ENCODE data around the gene NAA60.

NAA60 gene

DNA sequence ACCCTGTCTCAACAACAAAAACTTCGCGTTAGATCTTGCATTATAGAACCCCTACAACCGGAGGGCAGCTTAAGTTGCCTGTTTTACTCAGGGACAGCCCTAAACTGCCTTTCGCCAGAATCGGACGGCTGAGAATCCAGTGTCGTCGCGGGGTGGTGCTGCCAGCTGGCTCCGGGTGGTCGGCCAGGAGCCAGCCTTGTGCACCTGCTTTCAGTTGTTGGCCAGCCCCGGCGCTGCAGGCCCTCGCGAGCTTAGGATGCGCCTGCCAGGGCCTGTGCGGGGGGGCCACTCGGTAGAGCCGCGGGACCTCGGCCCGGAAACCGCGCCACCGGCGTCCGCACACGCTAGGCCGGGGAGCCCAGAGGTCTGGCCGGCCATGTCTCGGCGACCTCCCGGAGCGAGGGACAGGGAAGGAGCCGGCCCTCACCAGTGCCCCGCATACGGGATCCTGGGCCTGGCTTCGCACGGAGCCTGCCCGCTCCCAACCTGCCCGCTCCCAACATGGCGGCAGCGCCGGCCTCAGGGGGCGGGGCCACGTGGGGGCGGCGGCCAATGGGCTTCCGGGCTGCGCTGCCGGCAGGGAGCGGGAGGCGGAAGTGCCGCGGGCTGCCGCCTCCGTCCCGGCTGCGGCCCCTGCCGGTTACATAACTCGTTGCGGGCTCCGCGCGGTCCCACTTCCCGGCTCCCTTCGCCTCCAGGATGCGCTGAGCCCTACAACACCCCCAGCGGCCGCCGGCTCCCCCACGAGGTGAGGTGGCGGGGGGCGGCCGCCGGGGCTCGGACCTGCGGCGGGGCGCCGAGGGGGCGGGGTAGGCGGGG, 14.2 kb downstream of the NAA60 start:
- Mint-ChIP-seq H3K4me3 (peak overlapping the region; percentile 81), H3K9me3 (no peaks in the 10 kb centered on the region), H3K27me3 (ENCODE audit: low read depth) (no peaks in the 10 kb centered on the region), H3K4me1 (ENCODE audit: low read depth) (peaks cover 39% of the 10 kb centered on the region), H3K36me3 (ENCODE audit: low read depth) (peaks cover 9% of the 10 kb centered on the region), H3K27ac (peak overlapping the region; percentile 84)
- peak; percentile 89 for DNase-seq (ENCODE audit: low spot score)

DNA sequence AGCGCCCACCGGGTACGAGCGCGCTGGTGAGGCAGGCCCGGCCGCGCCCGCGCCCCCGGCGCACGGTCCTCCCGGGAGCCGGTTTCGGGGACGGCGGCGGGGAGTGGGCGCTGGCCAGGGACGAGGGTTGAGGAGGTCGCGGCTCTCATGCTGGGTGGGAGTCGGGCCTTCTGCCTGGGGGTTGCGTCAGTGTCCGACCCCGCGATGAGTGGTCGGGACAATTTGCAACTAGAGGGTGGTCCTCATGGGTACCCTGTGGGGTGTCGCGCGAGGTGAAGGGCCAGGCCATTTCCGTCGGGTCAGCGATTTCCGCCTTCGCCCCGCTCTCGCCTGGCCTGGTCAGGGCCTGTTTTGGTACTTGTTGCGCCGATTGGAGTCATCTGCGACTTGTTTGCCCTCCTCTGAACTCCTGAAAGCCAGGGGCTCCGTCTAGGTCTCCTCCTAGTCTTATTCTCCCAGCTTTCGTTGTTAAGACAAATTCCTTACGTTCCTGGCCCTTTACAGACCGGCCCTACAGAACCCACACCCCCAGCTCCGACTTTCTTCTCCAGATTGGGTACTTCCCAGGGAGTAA, 14.9 kb downstream of the NAA60 start:
- Mint-ChIP-seq H3K36me3 (ENCODE audit: low read depth) (peaks cover 9% of the 10 kb centered on the region), H3K27ac (peak overlapping the region; percentile 74), H3K9me3 (no peaks in the 10 kb centered on the region), H3K4me3 (peak overlapping the region; percentile 74), H3K4me1 (ENCODE audit: low read depth) (peaks cover 39% of the 10 kb centered on the region), H3K27me3 (ENCODE audit: low read depth) (no peaks in the 10 kb centered on the region)
- no peak for DNase-seq (ENCODE audit: low spot score)

DNA sequence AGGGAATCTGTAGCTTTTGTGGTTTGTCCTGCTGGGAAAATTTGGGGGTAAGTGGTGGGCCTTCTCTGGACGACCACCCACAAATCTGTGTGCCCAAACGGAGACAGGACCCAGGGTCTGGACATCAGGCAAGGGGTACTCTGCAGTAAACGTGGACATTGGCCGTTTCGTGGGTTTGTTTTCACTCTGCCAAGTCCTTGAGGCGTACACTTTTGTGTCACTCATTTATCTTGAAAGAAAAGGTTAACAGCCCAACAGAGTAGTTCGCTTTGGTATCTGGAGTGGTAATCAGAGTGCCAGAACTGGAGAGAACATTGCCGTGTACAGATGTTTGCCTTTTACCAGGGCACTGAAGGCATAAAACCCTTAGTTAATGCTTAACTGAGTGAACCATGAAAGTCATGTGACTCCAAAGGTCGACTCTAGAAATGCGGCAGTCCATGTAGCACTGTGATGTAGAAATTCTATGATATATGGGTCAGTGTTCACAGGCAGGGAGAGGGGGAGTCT, 15.4 kb downstream of the NAA60 start:
- Mint-ChIP-seq H3K4me1 (ENCODE audit: low read depth) (peaks cover 39% of the 10 kb centered on the region), H3K9me3 (no peaks in the 10 kb centered on the region), H3K36me3 (ENCODE audit: low read depth) (peaks cover 9% of the 10 kb centered on the region), H3K4me3 (peak overlapping the region; percentile 74), H3K27ac (peak overlapping the region; percentile 74), H3K27me3 (ENCODE audit: low read depth) (no peaks in the 10 kb centered on the region)
- no peak for DNase-seq (ENCODE audit: low spot score)

DNA sequence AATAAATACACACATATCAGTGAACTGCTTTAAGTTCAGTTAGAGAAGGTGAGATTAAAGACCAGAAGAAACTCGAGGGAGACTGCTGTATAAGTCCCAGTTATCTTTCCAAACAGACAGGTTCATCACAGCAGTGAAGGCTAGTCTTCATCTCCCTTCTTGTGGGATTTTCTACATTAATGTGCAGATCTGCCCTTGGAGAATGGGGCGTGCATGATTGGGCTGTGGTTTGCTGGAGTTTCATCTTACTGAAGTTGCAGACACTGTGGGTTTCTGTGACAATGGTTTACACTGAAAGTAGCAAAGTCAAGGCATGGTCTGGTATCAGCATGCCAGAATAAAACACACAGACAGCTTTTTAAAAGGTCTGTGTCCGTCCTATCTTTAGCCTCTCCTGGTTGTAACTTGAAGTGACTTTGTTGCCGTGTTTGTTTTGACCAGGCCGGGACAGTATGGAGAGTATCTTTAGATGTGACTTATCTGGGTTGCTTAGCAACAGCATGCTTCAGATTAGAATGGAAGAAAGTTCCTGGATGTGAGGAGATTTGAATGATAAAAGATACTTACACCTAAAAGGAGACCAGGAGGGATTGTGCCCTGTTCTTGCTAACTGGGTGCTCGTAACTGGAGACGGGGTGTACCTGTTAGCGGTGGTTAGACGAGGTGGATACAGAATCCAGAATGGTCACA, 16.1 kb downstream of the NAA60 start:
- Mint-ChIP-seq H3K4me3 (peak overlapping the region; percentile 74), H3K4me1 (ENCODE audit: low read depth) (peaks cover 43% of the 10 kb centered on the region), H3K9me3 (no peaks in the 10 kb centered on the region), H3K36me3 (ENCODE audit: low read depth) (peaks cover 11% of the 10 kb centered on the region), H3K27me3 (ENCODE audit: low read depth) (no peaks in the 10 kb centered on the region), H3K27ac (peak overlapping the region; percentile 74)
- DNase-seq (ENCODE audit: low spot score) = peak; percentile 40

DNA sequence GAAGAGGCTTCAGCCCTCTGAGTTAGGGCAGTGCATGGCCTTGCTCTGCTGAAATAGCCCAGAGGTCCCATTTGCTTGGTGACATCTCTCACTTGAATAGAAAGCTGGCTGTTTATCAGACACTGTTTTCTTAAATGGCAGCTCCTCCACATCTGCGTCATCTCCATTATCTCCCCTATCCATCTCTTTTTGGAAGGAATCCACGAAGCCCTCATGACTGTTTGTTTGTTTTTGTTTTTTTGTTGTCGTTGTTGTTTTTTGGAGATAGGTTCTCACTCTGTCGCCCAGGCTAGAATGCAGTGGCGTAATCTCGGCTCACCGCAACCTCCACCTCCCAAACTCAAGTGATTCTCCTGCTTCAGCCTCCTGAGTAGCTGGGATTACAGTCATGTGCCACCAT, 16.6 kb downstream of the NAA60 start:
- no peaks in the 10 kb centered on the region for H3K9me3 Mint-ChIP-seq
- no peak for DNase-seq (ENCODE audit: low spot score)
- peaks cover 43% of the 10 kb centered on the region for H3K4me1 Mint-ChIP-seq (ENCODE audit: low read depth)
- H3K4me3 Mint-ChIP-seq = peak overlapping the region; percentile 59
- no peaks in the 10 kb centered on the region for H3K27me3 Mint-ChIP-seq (ENCODE audit: low read depth)
- peaks cover 9% of the 10 kb centered on the region for H3K36me3 Mint-ChIP-seq (ENCODE audit: low read depth)
- no peak overlapping the region for H3K27ac Mint-ChIP-seq

DNA sequence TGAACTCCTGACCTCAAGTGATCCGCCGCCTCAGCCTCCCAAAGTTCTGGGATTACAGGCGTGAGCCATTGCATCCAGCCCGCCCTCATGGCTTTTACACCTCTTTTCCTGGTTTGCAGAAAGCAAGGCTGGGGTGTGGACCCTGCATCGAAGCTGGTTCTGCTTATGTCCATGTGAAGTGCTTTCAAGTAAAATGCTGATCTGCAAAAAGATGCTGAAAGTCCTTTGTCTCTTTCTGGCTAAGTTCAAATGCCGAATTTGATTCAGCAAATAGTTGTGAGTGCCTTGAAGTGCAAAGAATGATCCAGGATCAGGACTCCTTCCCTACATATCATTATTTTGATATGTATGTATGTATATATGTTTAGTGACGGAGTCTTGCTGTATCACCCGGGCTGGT, 17.1 kb downstream of the NAA60 start:
- Mint-ChIP-seq H3K9me3 (no peaks in the 10 kb centered on the region), H3K27ac (peak overlapping the region; percentile 28), H3K4me3 (peak overlapping the region; percentile 51), H3K36me3 (ENCODE audit: low read depth) (peaks cover 11% of the 10 kb centered on the region), H3K27me3 (ENCODE audit: low read depth) (no peaks in the 10 kb centered on the region), H3K4me1 (ENCODE audit: low read depth) (peaks cover 43% of the 10 kb centered on the region)
- DNase-seq (ENCODE audit: low spot score) = no peak

DNA sequence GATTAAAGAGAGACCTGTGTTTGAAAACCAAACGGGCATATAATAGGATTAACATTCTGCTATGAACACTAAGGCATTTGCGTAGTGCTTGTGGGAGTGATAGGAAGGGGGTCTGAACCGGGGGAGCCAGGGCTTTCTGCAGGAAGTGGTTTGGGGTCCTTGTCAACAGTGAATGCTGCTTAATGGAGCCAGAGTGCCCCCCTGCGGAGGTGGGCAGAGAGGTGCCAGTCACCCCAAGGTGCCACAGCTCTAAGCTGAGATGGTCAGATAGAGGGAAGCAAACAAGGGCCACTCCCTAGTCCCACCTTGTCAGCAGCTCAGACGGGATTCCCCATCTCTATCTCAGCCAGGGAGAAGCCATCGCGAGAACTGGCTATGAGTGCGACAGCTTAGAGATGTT, 17.7 kb downstream of the NAA60 start:
- Mint-ChIP-seq H3K4me1 (ENCODE audit: low read depth) (peaks cover 41% of the 10 kb centered on the region), H3K36me3 (ENCODE audit: low read depth) (peaks cover 9% of the 10 kb centered on the region), H3K27me3 (ENCODE audit: low read depth) (no peaks in the 10 kb centered on the region), H3K9me3 (no peaks in the 10 kb centered on the region), H3K4me3 (peak overlapping the region; percentile 51), H3K27ac (peak overlapping the region; percentile 28)
- DNase-seq (ENCODE audit: low spot score) = no peak

DNA sequence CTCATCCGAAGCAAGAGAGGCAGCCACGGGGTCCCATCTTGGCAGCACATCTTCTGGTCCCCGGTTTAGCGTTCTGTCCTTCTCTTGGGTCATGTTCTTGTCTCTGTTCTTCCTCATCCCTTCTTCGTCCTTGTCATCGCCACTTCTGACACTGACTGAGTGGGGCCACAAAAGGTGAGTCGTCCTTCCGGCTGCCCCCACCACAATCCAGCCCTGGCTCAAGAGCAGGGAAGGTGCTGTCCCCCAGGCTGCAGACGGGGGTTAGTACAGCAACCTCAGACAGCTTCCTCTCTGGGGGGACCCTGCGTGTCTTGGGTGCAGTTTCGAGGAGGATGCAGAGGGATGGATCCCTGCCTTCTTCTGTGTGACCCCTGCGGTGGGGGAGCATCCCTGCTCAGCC, 21.8 kb downstream of the NAA60 start:
- Mint-ChIP-seq H3K4me3 (no peak overlapping the region), H3K4me1 (ENCODE audit: low read depth) (peaks cover 28% of the 10 kb centered on the region), H3K9me3 (no peaks in the 10 kb centered on the region), H3K27me3 (ENCODE audit: low read depth) (no peaks in the 10 kb centered on the region), H3K27ac (no peak overlapping the region), H3K36me3 (ENCODE audit: low read depth) (peaks cover 25% of the 10 kb centered on the region)
- no peak for DNase-seq (ENCODE audit: low spot score)

DNA sequence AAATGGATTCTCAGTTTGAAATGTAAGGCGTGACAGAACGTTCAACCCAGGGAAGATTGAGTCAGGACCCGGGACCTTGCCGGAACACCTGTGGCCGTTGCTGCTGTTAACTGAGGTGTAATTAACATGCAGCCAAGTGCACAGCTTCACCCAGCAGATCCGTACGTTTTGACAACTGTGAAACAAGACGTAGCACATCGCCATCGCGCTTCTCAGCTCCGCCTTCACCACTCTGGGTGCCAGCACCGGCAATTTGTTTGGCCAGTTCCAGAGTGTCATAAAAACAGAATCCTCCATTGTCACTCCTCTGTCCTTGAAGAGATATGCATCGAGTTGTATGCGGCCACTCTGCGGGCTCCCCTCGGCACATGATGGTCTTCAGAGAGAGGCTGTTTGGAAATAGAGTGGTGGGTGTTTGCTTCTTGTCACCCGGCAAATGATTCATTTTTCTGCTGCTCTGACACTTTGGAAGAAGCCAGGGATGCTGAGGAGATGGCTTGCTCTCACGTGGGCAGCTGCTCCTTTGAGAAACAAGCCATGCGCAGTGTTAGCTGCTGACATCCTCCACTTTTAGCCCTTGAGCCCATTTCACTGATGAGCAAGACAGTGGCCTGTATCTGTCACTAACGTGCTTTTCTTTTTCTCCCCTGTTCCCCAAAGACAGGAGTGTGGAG, 22.6 kb downstream of the NAA60 start:
- Mint-ChIP-seq H3K27ac (no peak overlapping the region), H3K4me3 (no peak overlapping the region), H3K4me1 (ENCODE audit: low read depth) (peaks cover 24% of the 10 kb centered on the region), H3K27me3 (ENCODE audit: low read depth) (no peaks in the 10 kb centered on the region), H3K9me3 (no peaks in the 10 kb centered on the region), H3K36me3 (ENCODE audit: low read depth) (peaks cover 28% of the 10 kb centered on the region)
- DNase-seq (ENCODE audit: low spot score) = no peak

DNA sequence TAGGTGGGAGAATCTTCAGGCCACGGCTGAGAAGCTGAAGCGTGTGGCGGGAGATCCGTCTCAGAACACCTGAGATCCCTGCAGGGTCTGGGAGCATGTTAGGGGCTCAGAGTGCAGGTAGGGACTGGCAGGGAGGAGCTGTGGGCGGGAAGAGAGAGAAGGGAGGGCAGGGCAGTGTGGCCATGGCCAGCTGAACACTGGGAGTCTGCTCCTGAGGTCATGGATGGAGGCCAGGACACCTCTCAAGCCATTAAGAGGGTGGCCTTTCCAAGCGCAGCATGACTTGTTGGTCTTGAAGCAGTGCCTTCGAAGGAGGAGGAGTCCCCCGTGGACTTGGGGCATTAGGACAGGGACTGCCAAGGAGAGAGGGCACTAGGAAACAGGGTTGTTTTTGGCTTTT, 23.7 kb downstream of the NAA60 start:
- Mint-ChIP-seq H3K4me3 (no peak overlapping the region), H3K4me1 (ENCODE audit: low read depth) (peaks cover 18% of the 10 kb centered on the region), H3K27ac (peak overlapping the region; percentile 15), H3K9me3 (no peaks in the 10 kb centered on the region), H3K27me3 (ENCODE audit: low read depth) (no peaks in the 10 kb centered on the region), H3K36me3 (ENCODE audit: low read depth) (peaks cover 28% of the 10 kb centered on the region)
- DNase-seq (ENCODE audit: low spot score) = no peak

DNA sequence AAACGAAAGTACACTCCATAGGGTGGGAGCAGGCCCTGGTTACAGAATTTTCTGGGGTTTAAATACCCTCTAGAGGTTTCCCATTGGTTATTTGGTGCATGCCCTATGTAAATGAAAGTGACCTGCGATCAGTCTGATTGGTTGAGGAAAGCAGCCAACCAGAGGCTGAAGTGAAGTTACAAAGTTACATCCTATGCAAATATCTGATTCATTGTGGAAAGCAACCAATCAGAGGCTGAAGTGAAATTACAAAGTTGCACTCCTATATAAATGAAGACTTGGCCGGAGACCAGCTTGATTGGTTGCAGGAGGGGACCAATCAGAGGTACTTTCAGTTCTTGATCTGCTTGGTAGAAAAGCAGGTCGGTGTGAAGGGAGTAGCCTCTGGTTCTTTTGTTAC, 24.4 kb downstream of the NAA60 start:
- no peaks in the 10 kb centered on the region for H3K9me3 Mint-ChIP-seq
- H3K27ac Mint-ChIP-seq = no peak overlapping the region
- peaks cover 18% of the 10 kb centered on the region for H3K4me1 Mint-ChIP-seq (ENCODE audit: low read depth)
- H3K27me3 Mint-ChIP-seq (ENCODE audit: low read depth) = no peaks in the 10 kb centered on the region
- DNase-seq (ENCODE audit: low spot score) = no peak
- H3K36me3 Mint-ChIP-seq (ENCODE audit: low read depth) = peaks cover 30% of the 10 kb centered on the region
- no peak overlapping the region for H3K4me3 Mint-ChIP-seq

DNA sequence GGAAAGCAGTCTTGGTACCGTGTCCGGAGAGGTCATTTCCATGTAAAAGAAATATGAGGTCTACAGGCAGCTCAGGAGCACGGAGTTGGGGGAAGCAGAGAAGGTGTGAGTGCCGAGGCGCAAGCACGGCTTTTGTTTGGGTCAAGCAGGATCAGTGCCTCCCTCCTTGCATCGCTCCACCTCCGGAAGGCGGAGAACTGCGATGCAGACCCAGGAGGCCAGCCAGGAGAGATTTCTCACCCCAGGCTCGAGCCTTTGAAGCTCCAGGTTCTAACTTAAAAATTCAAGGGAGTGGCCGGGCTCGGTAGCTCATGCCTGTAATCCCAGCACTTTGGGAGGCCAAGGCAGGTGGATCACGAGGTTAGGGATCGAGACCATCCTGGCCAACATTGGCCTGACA, 25.0 kb downstream of the NAA60 start:
- Mint-ChIP-seq H3K36me3 (ENCODE audit: low read depth) (peaks cover 31% of the 10 kb centered on the region), H3K4me1 (ENCODE audit: low read depth) (peaks cover 19% of the 10 kb centered on the region), H3K27ac (no peak overlapping the region)

DNA sequence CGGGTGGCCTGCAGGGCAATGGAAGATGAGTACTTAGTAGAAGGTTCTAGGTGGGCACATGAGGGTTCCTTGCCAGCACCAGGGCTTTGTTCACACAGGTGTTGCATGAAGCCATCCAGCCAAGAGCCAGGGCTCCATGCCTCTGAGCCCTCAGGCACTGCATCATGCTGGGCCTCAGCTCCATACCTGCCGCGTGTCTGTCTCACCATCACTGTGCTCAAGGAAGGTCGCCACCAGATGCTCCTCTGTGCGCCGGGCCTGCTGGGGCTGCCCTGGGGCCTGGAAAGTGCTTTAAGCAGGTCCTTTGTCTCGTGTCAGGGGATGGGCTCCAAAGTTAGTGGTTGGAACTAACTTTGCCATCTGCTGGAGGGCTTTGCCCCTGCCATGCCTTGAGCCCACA, 26.3 kb downstream of the NAA60 start:
- Mint-ChIP-seq H3K4me3 (no peak overlapping the region), H3K27me3 (ENCODE audit: low read depth) (no peaks in the 10 kb centered on the region), H3K9me3 (no peaks in the 10 kb centered on the region), H3K27ac (no peak overlapping the region), H3K36me3 (ENCODE audit: low read depth) (peaks cover 28% of the 10 kb centered on the region), H3K4me1 (ENCODE audit: low read depth) (peaks cover 15% of the 10 kb centered on the region)
- DNase-seq (ENCODE audit: low spot score) = no peak

More for the DNA sequence above, 25.0 kb downstream of the NAA60 start:
- no peaks in the 10 kb centered on the region for H3K27me3 Mint-ChIP-seq (ENCODE audit: low read depth)
- no peaks in the 10 kb centered on the region for H3K9me3 Mint-ChIP-seq
- no peak overlapping the region for H3K4me3 Mint-ChIP-seq
- DNase-seq (ENCODE audit: low spot score) = no peak

DNA sequence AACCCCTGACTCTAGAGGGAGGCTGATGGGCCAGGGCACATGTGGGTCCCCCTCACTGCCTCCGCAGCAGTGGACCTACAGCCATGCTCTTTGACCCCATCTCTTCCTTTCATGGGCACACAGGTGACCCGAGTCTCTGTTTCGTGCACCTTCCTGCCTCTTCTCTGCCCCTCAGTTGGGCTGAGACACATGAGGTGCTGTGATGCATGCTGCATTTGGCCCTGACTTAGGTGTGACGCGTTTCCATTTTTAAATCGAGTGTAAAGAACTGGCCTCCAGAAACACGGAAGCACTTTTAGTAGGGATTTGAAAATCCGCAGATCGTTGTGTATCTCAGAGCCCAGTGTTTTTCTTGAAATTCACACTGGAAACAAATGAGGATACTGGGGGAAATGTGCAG, 27.2 kb downstream of the NAA60 start:
- DNase-seq (ENCODE audit: low spot score) = no peak
- no peak overlapping the region for H3K4me3 Mint-ChIP-seq
- H3K9me3 Mint-ChIP-seq = no peaks in the 10 kb centered on the region
- H3K36me3 Mint-ChIP-seq (ENCODE audit: low read depth) = peaks cover 28% of the 10 kb centered on the region
- no peaks in the 10 kb centered on the region for H3K27me3 Mint-ChIP-seq (ENCODE audit: low read depth)
- H3K27ac Mint-ChIP-seq = no peak overlapping the region
- H3K4me1 Mint-ChIP-seq (ENCODE audit: low read depth) = peaks cover 15% of the 10 kb centered on the region
